GM21515 (cell line): ENCODE results near the gene APOBEC3B.
"Not testable (repeated sequence)": the region's sequence is repeated elsewhere in the genome, so short reads cannot be mapped to it uniquely, and the experiment has no call there.

Experiments used
- ATAC-seq: cut with Tn5 transposase; IDR thresholded peaks from one replicate; pipeline ENCODE4 v1.9.1; 2021; ENCODE audit not compliant: unreplicated experiment

Gene APOBEC3B

GRCh38 chr22:38950527-38951295, 31.4 kb upstream of the APOBEC3B start:
- ATAC-seq: no peak

- no peak for ATAC-seq
Observed at GRCh38 chr22:38951734-38952133, 30.4 kb upstream of the APOBEC3B start.

GRCh38 chr22:38952281-38952993, 29.7 kb upstream of the APOBEC3B start:
- ATAC-seq: no peak

- no peak for ATAC-seq
Observed at GRCh38 chr22:38953091-38953490, 29.1 kb upstream of the APOBEC3B start.

- peak; percentile 56 for ATAC-seq
Observed at GRCh38 chr22:38953577-38954413, 28.4 kb upstream of the APOBEC3B start.

- ATAC-seq: no peak
Observed at GRCh38 chr22:38954414-38955043, 27.6 kb upstream of the APOBEC3B start.

GRCh38 chr22:38955250-38955905, 26.8 kb upstream of the APOBEC3B start:
- no peak for ATAC-seq

GRCh38 chr22:38955926-38956325, 26.2 kb upstream of the APOBEC3B start:
- no peak for ATAC-seq

GRCh38 chr22:38956551-38956950, 25.6 kb upstream of the APOBEC3B start:
- no peak for ATAC-seq

GRCh38 chr22:38957046-38957770, 24.9 kb upstream of the APOBEC3B start, which contains the start of gene APOBEC3A:
Gene APOBEC3A, plus strand, starts transcription at chr22:38957609. Its CDS starts 83 bp downstream, at chr22:38957692.
- no peak for ATAC-seq

GRCh38 chr22:38957808-38958650, 24.1 kb upstream of the APOBEC3B start:
- ATAC-seq: no peak

GRCh38 chr22:38958651-38958943, 23.6 kb upstream of the APOBEC3B start:
- ATAC-seq: not testable (repeated sequence)

- ATAC-seq: no peak
Observed at GRCh38 chr22:38959590-38959989, 22.6 kb upstream of the APOBEC3B start.

GRCh38 chr22:38960673-38961072, 21.5 kb upstream of the APOBEC3B start:
- not testable (repeated sequence) for ATAC-seq

GRCh38 chr22:38963291-38963738, 18.8 kb upstream of the APOBEC3B start:
- ATAC-seq: not testable (repeated sequence)

GRCh38 chr22:38963872-38964271, 18.3 kb upstream of the APOBEC3B start:
- ATAC-seq: no peak

- no peak for ATAC-seq
Observed at GRCh38 chr22:38964306-38964705, 17.8 kb upstream of the APOBEC3B start.

GRCh38 chr22:38964989-38965388, 17.2 kb upstream of the APOBEC3B start:
- ATAC-seq: no peak
